ENCODE results near the gene SIL1. TPM values are rescaled to one million over a fixed set of nuclear protein-coding genes. Genes with fewer than 3 reads are reported as not detected.
"Not testable (repeated sequence)": the region's sequence is repeated elsewhere in the genome, so short reads cannot be mapped to it uniquely, and the experiment has no call there.

SIL1 gene
- total RNA-seq, 2 donors from 2014 or later: 31.6 to 64.4 TPM

GRCh38 chr5:139167952-139168720 lies 30.0 kb downstream of the SIL1 start:
- no peaks in the 10 kb centered on the region for H3K27me3 ChIP-seq
- no peak for TF ChIP-seq CTCF (IDR thresholded peaks at IDR 0.05)
- peak overlapping the region; percentile 24 to 28 for H3K9ac ChIP-seq (ENCODE audit: low read depth in 2 of 2, low read length in 2 of 2)
- no peaks in the 10 kb centered on the region for H3K9me3 ChIP-seq
- H3K27ac ChIP-seq: no peak overlapping the region
- H3K36me3 ChIP-seq: no peaks in the 10 kb centered on the region
- H3K4me1 ChIP-seq: peaks cover 3% of the 10 kb centered on the region
- DNase-seq: no peak
- intact Hi-C loops (cut with DNase I): no loop called here
- no peak overlapping the region for H3K4me3 ChIP-seq

- DNase-seq: no peak
- Histone ChIP-seq H3K27me3 (no peaks in the 10 kb centered on the region), H3K9me3 (no peaks in the 10 kb centered on the region), H3K36me3 (no peaks in the 10 kb centered on the region), H3K4me1 (peaks cover 3% of the 10 kb centered on the region), H3K9ac (ENCODE audit: low read depth in 2 of 2, low read length in 2 of 2) (no peak overlapping the region), H3K4me3 (no peak overlapping the region), H3K27ac (no peak overlapping the region)
- TF ChIP-seq CTCF (IDR thresholded peaks at IDR 0.05): no peak
- intact Hi-C loops (cut with DNase I): no loop called here
Measured at GRCh38 chr5:139167533-139167932, 30.6 kb downstream of the SIL1 start.

- intact Hi-C loops (cut with DNase I): no loop called here
- H3K9ac ChIP-seq (ENCODE audit: low read depth in 2 of 2, low read length in 2 of 2): no peak overlapping the region
- no peaks in the 10 kb centered on the region for H3K27me3 ChIP-seq
- DNase-seq: peak; percentile 37
- no peaks in the 10 kb centered on the region for H3K9me3 ChIP-seq
- no peak for TF ChIP-seq CTCF (IDR thresholded peaks at IDR 0.05)
- H3K4me1 ChIP-seq: peaks cover 3% of the 10 kb centered on the region
- H3K36me3 ChIP-seq: no peaks in the 10 kb centered on the region
- H3K27ac ChIP-seq: no peak overlapping the region
- no peak overlapping the region for H3K4me3 ChIP-seq
Measured at GRCh38 chr5:139167063-139167462, 31.1 kb downstream of the SIL1 start.

- intact Hi-C loops (cut with DNase I): not testable (repeated sequence)
Measured at GRCh38 chr5:139164897-139165296, 33.3 kb downstream of the SIL1 start.

GRCh38 chr5:139164020-139164419 lies 34.1 kb downstream of the SIL1 start:
- TF ChIP-seq CTCF (IDR thresholded peaks at IDR 0.05): no peak
- DNase-seq: no peak
- H3K27ac ChIP-seq: no peak overlapping the region
- no peak overlapping the region for H3K9ac ChIP-seq (ENCODE audit: low read depth in 2 of 2, low read length in 2 of 2)
- H3K36me3 ChIP-seq: no peaks in the 10 kb centered on the region
- intact Hi-C loops (cut with DNase I): no loop called here
- H3K4me3 ChIP-seq: no peak overlapping the region
- H3K4me1 ChIP-seq: peaks cover 3% of the 10 kb centered on the region
- no peaks in the 10 kb centered on the region for H3K27me3 ChIP-seq
- H3K9me3 ChIP-seq: no peaks in the 10 kb centered on the region

More at GRCh38 chr5:139164897-139165296, 33.3 kb downstream of the SIL1 start:
- not testable (repeated sequence) for H3K27ac ChIP-seq; DNase-seq; H3K27me3 ChIP-seq; H3K9ac ChIP-seq (ENCODE audit: low read depth in 2 of 2, low read length in 2 of 2); H3K4me1 ChIP-seq; H3K4me3 ChIP-seq; H3K9me3 ChIP-seq; H3K36me3 ChIP-seq

- Histone ChIP-seq H3K4me3 (no peak overlapping the region), H3K9ac (ENCODE audit: low read depth in 2 of 2, low read length in 2 of 2) (no peak overlapping the region), H3K27me3 (no peaks in the 10 kb centered on the region), H3K9me3 (no peaks in the 10 kb centered on the region), H3K27ac (no peak overlapping the region), H3K36me3 (no peaks in the 10 kb centered on the region), H3K4me1 (no peaks in the 10 kb centered on the region)
- DNase-seq: no peak
- intact Hi-C loops (cut with DNase I): no loop called here
- no peak for TF ChIP-seq CTCF (IDR thresholded peaks at IDR 0.05)
Measured at GRCh38 chr5:139162448-139162847, 35.7 kb downstream of the SIL1 start.

Measured in colonic mucosa (tissue), 4 donors.